Fibroblast of lung (primary cell): ENCODE measurements around the gene ZNF433. TPM values are rescaled to one million over a fixed set of nuclear protein-coding genes. Genes with fewer than 3 reads are reported as not detected.

Experiments
- DNase-seq, 2 donors: peaks; one replicate each; pipeline versions ENCODE4 v3.0.0 to v3.0.0-alpha.2; 2010; ENCODE audit warnings: low read depth in 2 of 2
- H2AFZ ChIP-seq: 2 replicates; pipeline ENCODE4 v1.5.1; 2012; ENCODE audit warnings: low read length, control low read depth, inconsistent platforms
- H3K27ac ChIP-seq: 2 replicates; pipeline ENCODE4 v1.5.1; 2011; ENCODE audit warnings: low read length, control low read depth; ENCODE audit not compliant: insufficient read depth
- H3K27me3 ChIP-seq: 2 replicates; pipeline ENCODE4 v1.5.1; 2011; ENCODE audit warnings: mild to moderate bottlenecking, low read length; ENCODE audit not compliant: control insufficient read depth, insufficient read depth
- H3K36me3 ChIP-seq: 2 replicates; pipeline ENCODE4 v1.5.1; 2011; ENCODE audit warnings: low read length; ENCODE audit not compliant: control insufficient read depth, insufficient read depth
- H3K4me1 ChIP-seq: 2 replicates; pipeline ENCODE4 v1.5.1; 2011; ENCODE audit warnings: low read length; ENCODE audit not compliant: control insufficient read depth, insufficient read depth; ENCODE audit errors: extremely low read depth
- H3K4me2 ChIP-seq: 2 replicates; pipeline ENCODE4 v1.5.1; 2011; ENCODE audit warnings: low read length, control low read depth; ENCODE audit not compliant: insufficient read depth; ENCODE audit errors: extremely low read depth
- H3K4me3 ChIP-seq, 4 experiments: fragments of 200-600 bp in 1 of 4; sonication (generic) in 1 of 4; replicated peaks in 1 of 4; 2 replicates each; pipeline ENCODE4 v1.5.1; 2011 to 2016; ENCODE audit warnings: low read length in 4 of 4, low read depth in 3 of 4, mild to moderate bottlenecking in 3 of 4, control low read depth in 2 of 4, inconsistent platforms in 1 of 4, mixed read lengths in 1 of 4; ENCODE audit not compliant: insufficient read depth in 1 of 4; ENCODE audit errors: control extremely low read depth in 1 of 4
- H3K79me2 ChIP-seq: 2 replicates; pipeline ENCODE4 v1.5.1; 2012; ENCODE audit warnings: mild to moderate bottlenecking, low read length, inconsistent platforms; ENCODE audit not compliant: control insufficient read depth, insufficient read depth
- H3K9ac ChIP-seq: 2 replicates; pipeline ENCODE4 v1.5.1; 2011; ENCODE audit warnings: mild to moderate bottlenecking, low read length, control low read depth; ENCODE audit not compliant: insufficient read depth
- H3K9me3 ChIP-seq: 2 replicates; pipeline ENCODE4 v1.5.1; 2012; ENCODE audit warnings: low read depth, low read length; ENCODE audit not compliant: control insufficient read depth, insufficient read depth
- H4K20me1 ChIP-seq: 2 replicates; pipeline ENCODE4 v1.5.1; 2011; ENCODE audit warnings: low read length; ENCODE audit not compliant: control insufficient read depth, insufficient read depth; ENCODE audit errors: extremely low read depth
- EZH2 ChIP-seq: IDR thresholded peaks from 2 replicates; pipeline ENCODE4 v1.5.1; 2012; ENCODE audit warnings: low read length, control low read depth, mild to moderate bottlenecking; ENCODE audit errors: missing control alignments
- polyA plus RNA-seq, 2 donors: library from polyadenylated mRNA; depleted of rRNA in 1 of 2; stranded (reverse) in 1 of 2; unstranded in 1 of 2; fragments of >200 nt; gene quantifications; 2 replicates each; pipeline ENCODE4 v1.2.1, GENCODE V29; 2011 to 2012; ENCODE audit warnings: missing spikeins in 1 of 2
- total RNA-seq: library from RNA; depleted of rRNA; stranded (reverse); fragments of >200 nt; gene quantifications from 2 replicates; pipeline ENCODE4 v1.2.1, GENCODE V29; 2014
- TF ChIP-seq, protein P1 (sequence below), 2 donors: IDR thresholded peaks in 1 of 2; conservative IDR thresholded peaks in 1 of 2; 1 replicate in 1 of 2; 2 replicates in 1 of 2; pipeline ENCODE4 v1.5.1; 2011 to 2012; ENCODE audit warnings: low read length in 2 of 2, control low read depth in 1 of 2, inconsistent platforms in 1 of 2, low read depth in 1 of 2, mild to moderate bottlenecking in 1 of 2

The ZNF433 gene
- total and polyA plus RNA-seq, 2 donors (not counting 1 experiment from before 2014, with no cell fraction given) = 2.9 to 8.9 TPM

DNA sequence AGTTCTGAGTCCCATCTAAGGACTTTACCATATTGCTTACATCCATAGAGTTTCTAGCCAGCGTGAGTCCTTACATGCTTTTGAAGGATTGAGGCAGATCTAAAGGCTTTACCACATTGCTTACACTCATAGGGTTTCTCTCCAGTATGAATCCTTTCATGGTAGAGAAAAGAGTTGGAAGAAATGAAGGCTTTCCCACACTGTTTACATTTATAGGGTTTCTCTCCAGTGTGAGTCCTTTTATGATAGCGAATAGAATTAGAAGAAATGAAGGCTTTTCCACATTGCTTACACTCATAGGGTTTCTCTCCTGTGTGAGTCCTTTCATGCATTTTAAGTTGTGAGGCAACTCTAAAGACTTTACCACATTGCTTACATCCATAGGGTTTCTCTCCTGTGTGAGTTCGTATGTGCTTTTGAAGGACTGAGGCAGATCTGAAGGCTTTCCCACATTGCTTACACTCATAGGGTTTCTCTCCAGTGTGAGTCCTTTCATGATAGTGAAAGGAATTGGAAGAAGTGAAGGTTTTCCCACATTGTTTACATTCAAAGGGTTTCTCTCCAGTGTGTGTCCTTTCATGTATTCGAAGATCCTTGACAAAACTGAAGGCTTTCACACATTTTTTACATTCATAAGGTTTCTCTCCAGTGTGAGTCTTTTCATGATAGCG, 8.4 kb upstream of the ZNF433 start:
- Histone ChIP-seq H3K36me3 (no peaks in the 10 kb centered on the region), H3K27me3 (no peaks in the 10 kb centered on the region), H4K20me1 (no peaks in the 10 kb centered on the region), H3K9ac (no peak overlapping the region), H3K27ac (no peak overlapping the region), H3K79me2 (no peaks in the 10 kb centered on the region), H3K4me3 (no peak overlapping the region), H3K9me3 (no peaks in the 10 kb centered on the region), H3K4me1 (no peaks in the 10 kb centered on the region), H2AFZ (no peak overlapping the region), H3K4me2 (no peak overlapping the region)
- TF ChIP-seq, protein P1, sequence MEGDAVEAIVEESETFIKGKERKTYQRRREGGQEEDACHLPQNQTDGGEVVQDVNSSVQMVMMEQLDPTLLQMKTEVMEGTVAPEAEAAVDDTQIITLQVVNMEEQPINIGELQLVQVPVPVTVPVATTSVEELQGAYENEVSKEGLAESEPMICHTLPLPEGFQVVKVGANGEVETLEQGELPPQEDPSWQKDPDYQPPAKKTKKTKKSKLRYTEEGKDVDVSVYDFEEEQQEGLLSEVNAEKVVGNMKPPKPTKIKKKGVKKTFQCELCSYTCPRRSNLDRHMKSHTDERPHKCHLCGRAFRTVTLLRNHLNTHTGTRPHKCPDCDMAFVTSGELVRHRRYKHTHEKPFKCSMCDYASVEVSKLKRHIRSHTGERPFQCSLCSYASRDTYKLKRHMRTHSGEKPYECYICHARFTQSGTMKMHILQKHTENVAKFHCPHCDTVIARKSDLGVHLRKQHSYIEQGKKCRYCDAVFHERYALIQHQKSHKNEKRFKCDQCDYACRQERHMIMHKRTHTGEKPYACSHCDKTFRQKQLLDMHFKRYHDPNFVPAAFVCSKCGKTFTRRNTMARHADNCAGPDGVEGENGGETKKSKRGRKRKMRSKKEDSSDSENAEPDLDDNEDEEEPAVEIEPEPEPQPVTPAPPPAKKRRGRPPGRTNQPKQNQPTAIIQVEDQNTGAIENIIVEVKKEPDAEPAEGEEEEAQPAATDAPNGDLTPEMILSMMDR (conservative IDR thresholded peaks at IDR 0.05 in 1 of 2, IDR thresholded peaks at IDR 0.05 in 1 of 2; ENCODE audit: low read depth in 1 of 2, low read length in 2 of 2) = no peak
- TF ChIP-seq EZH2 = no peak
- no peak for DNase-seq

DNA sequence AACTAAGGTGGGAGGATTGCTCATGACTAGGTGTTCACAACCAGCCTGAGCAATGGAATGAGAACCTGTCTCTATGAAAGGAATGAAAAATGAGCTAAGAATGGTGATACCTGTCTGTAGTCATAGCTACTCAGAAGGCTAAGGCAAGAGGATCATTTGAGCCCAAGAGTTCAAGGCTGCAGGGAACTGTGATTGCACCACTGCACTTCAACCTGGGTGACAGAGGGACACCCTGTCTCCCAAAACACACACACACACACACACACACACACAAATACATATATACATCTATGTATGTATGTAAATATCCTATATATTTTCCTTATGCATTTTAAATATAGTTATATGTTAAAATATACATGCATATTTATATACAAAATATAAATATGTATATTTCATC, 7.4 kb upstream of the ZNF433 start:
- H3K9ac ChIP-seq = no peak overlapping the region
- no peak overlapping the region for H3K4me3 ChIP-seq
- no peak for TF ChIP-seq EZH2
- TF ChIP-seq, protein P1 (conservative IDR thresholded peaks at IDR 0.05 in 1 of 2, IDR thresholded peaks at IDR 0.05 in 1 of 2; ENCODE audit: low read depth in 1 of 2, low read length in 2 of 2) = no peak
- H3K4me1 ChIP-seq = no peaks in the 10 kb centered on the region
- no peaks in the 10 kb centered on the region for H3K36me3 ChIP-seq
- no peaks in the 10 kb centered on the region for H4K20me1 ChIP-seq
- no peak for DNase-seq
- no peaks in the 10 kb centered on the region for H3K27me3 ChIP-seq
- H3K79me2 ChIP-seq = no peaks in the 10 kb centered on the region
- H3K27ac ChIP-seq = no peak overlapping the region
- no peak overlapping the region for H3K4me2 ChIP-seq
- no peak overlapping the region for H2AFZ ChIP-seq
- no peaks in the 10 kb centered on the region for H3K9me3 ChIP-seq

- peak overlapping the region; percentile 75 to 92 (median 83) for H3K4me3 ChIP-seq
- H3K9me3 ChIP-seq = no peaks in the 10 kb centered on the region
- H3K4me2 ChIP-seq = peak overlapping the region; percentile 84
- no peaks in the 10 kb centered on the region for H3K27me3 ChIP-seq
- no peaks in the 10 kb centered on the region for H4K20me1 ChIP-seq
- no peaks in the 10 kb centered on the region for H3K36me3 ChIP-seq
- DNase-seq = peak in 1 of 2 donors; percentile 19
- TF ChIP-seq, protein P1 (conservative IDR thresholded peaks at IDR 0.05 in 1 of 2, IDR thresholded peaks at IDR 0.05 in 1 of 2; ENCODE audit: low read depth in 1 of 2, low read length in 2 of 2) = no peak
- TF ChIP-seq EZH2 = no peak
- H2AFZ ChIP-seq = peak overlapping the region; percentile 51
- H3K4me1 ChIP-seq = peaks cover 2% of the 10 kb centered on the region
- no peak overlapping the region for H3K9ac ChIP-seq
- no peaks in the 10 kb centered on the region for H3K79me2 ChIP-seq
- peak overlapping the region; percentile 94 for H3K27ac ChIP-seq
Observed at GRCh38 chr19:12034620-12035019, 859 bp downstream of the ZNF433 start.
